HG03378 (cell line): ENCODE results near the gene MYO6.
"Not testable (repeated sequence)": the region's sequence is repeated elsewhere in the genome, so short reads cannot be mapped to it uniquely, and the experiment has no call there.

Experiments used
- ATAC-seq: cut with Tn5 transposase; IDR thresholded peaks from one replicate; pipeline ENCODE4 v1.9.1; 2021; ENCODE audit warnings: mild to moderate bottlenecking, moderate library complexity; ENCODE audit not compliant: unreplicated experiment

Gene MYO6

DNA sequence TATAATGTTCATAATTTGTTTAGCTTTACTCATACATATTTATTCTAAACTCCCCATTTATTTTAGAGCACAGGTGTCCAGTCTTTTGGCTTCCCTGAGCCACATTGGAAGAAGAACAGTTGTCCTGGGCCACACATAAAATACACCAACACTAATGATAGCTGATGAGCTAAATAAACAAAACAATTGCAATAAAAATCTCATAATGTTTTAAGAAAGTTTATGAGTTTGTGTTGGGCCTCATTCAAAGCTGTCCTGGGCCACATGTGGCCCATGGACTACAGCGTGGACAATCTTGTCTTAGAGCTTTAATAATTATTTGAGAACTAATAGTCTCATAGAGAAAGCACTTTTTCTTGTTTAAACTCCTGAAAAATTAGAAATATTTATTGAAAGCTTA lies 131.3 kb downstream of the MYO6 start:
- ATAC-seq = no peak

DNA sequence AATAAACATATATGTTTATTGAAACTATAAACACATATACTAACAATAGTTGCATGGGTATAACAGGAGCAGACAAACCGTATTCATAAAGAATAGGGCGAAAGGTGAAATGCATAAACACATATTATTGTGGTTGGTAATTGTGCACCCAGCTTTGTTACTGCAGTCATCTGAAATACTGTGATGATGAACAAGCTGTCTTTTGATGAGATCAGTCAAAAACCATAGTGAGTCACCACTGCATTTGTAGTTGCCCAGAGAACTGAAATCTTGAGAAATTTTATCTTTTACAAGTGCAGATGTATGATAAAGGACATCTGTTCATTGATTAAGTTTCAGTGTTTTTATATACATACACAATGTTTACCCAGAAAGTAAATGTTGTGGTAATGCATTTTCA lies 133.7 kb downstream of the MYO6 start:
- no peak for ATAC-seq

DNA sequence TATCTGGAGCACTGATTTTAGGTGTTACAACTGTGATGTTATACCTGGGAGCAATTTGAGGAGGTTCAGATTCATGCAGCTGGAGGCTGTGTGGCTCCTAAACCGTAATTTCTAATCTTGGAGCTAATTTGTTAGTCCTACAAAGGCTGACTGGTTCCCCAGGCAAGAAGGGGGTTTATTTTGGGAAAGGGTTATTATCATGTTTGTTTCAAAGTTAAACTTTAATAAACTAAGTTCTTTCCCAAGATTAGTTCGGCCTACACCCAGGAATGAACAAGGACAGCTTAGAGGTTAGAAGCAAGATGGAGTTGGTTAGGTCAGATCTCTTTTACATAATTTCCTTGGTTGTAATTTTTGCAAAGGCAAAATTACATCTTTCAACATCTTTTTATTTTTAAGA lies 135.8 kb downstream of the MYO6 start:
- no peak for ATAC-seq

DNA sequence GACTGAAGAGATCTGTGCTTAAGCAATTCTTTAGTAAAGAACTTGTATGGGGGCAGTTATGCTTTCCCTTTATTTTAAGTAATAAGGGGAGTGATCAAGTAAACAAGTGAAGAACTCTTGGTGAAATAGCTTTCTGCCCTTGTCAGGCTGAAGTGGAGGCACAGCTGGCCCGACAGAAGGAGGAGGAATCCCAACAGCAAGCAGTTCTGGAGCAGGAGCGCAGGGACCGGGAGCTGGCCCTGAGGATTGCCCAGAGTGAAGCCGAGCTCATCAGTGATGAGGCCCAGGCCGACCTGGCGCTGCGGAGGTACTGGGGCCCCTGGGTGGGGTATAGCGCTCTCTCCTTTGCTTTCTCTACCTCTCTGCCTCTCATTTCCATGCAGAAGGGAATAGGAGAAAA lies 143.3 kb downstream of the MYO6 start:
- ATAC-seq = no peak

DNA sequence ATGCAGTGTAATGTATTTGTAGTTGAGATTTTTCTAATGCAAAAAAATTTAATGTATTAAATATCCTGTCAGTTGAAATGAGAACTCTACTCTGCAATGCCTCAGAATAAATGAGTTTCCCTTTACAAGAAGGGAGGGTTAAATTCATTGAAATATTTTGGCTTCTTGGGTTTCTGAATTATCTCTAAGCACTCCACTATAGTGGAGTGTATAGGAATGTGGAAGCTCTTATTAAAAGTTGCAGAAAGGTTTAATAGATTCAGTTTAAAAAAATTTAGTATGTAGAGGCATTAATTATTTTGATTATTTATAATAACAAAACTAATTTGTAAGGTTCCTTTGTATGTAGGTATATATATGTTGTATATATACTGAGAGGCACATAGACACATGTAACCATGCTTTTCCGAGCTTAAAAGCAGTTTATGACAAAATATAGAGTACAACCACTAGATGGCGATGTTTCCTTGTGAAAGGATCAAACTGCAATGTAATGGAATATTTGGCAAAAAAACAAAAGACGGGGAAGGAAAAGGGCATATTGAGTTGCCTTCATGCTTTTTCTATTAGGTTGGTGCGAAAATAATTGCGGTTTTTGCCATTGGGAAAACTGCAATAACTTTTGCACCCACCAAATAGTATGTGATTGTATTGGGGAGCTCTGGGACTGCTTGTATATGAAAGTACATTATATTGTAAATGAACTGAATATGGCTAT lies 144.2 kb downstream of the MYO6 start:
- peak; percentile 85 for ATAC-seq

DNA sequence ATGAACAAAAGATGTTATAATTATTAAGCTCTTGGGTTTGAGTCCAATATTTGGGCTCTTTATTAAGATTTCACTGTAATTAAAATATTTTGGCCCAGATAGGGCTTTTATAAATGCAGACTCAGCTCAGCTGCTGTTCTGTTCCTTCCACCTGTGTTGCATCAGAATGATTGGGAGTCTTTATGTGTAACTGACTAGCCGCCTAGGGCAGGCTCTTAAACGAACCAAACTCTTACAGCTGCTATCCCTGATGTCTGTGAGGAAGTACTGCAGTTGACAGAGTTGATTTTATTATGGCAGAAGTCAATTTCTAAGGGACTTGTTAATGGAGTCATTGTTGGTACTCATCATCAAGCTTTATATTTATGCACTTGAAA lies 144.7 kb downstream of the MYO6 start:
- ATAC-seq = peak; percentile 8

DNA sequence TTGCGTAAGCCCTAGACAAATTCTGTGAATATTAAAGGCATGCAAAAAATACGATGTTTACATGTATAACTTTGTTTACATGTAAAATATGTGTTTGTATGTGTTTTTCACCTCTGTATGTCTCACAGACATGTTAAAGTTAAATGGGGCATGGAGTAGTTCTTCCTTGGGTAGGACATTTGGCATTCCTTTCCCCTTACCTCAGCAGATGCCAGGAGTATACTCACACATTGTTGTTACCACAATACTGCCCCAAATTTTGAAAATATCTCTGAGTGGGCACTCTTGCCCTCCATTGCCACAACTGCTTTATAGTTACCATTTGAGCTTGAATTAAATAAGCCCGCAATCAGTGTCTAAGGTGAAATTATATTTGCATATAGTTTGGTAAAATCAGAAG lies 147.5 kb downstream of the MYO6 start:
- ATAC-seq = no peak

DNA sequence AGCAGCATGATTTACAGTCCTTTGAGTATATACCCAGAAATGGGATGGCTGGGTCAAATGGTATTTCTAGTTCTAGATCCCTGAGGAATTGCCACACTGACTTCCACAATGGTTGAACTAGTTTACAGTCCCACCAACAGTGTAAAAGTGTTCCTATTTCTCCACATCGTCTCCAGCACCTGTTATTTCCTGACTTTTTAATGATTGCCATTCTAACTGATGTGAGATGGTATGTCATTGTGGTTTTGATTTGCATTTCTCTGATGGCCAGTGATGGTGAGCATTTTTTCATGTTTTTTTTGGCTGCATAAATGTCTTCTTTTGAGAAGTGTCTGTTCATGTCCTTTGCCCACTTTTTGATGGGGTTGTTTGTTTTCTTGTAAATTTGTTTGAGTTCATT lies 151.2 kb downstream of the MYO6 start:
- ATAC-seq = not testable (repeated sequence)

DNA sequence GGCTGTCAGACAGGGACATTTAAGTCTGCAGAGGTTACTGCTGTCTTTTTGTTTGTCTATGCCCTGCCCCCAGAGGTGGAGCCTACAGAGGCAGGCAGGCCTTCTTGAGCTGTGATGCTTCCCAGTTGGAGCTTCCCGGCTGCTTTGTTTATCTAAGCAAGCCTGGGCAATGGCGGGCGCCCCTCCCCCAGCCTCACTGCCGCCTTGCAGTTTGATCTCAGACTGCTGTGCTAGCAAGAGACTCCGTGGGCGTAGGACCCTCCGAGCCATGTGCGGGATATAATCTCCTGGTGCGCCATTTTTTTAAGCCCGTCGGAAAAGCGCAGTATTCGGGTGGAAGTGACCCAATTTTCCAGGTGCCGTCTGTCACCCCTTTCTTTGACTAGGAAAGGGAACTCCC lies 156.1 kb downstream of the MYO6 start:
- ATAC-seq = not testable (repeated sequence)

DNA sequence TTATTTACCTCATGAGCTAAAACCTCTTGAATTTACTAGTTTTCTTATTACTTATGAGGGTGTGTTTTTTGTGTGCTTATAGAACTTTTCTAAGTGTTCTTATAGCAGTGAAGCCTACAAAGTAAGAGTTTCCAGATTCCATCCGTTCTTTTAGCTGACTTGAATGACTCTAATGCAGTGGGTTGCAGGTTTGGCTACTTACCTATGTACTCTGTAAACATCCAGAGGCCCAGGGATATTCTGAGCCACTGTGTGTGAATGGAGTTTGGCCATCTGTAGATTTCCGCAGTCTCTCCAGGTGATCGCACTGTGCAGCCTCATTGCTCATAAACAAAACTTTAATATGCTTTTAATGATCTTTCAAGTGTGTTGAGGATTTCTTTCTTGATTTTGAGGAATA lies 157.8 kb downstream of the MYO6 start:
- ATAC-seq = no peak

DNA sequence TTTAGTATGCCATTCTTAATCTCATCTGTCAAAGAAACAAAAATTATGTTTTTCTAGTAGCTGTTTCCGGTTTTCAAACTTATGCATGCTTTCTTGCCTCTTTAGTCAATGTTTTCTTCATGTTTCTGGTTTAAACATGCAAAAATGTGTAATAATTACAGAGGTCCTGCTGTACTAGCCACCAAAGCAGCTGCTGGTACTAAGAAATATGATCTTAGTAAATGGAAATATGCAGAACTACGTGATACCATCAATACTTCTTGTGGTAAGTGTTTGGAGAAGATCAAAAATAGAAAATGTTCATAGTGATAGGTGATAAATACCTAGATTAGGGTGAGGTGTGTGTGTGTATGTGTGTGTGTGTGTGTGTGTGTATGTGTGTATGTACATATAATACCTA lies 158.4 kb downstream of the MYO6 start:
- ATAC-seq = no peak

DNA sequence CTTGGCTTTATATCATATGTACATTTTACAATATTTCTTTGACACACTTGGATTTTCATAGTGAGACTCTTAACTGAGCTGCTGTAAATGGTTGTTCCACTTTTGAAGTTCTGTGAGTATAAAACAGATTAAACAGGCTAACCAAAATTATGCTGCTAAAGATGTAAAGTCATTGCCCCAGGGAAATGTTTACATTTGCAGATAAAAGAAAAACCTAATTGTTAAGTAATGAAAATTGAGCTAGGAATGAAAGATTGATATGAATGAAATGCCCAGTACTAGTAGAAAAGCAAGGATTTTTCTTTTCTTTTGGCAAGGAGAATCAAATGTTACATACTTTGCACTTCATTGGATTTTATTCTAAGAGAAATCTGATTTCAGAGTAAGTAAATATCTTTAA lies 164.0 kb downstream of the MYO6 start:
- ATAC-seq = no peak

DNA sequence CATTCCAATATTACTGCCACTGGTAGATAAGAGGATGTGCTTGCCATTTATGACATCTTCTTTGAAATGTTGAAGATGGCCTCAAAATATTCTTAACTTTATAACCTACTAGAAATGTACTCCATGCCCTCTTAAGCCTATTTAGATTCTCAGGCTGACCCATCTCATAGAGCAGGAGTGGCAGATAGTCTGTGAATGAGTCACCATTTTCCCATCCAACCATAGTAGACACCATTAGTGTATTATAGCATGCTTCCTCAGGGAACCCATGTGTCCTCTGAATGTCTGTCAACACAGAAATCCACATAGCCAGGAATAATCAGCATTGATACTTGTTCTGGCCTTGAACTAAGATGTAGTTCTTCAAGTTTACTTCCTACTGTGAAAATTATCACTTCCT lies 173.2 kb downstream of the MYO6 start:
- no peak for ATAC-seq

DNA sequence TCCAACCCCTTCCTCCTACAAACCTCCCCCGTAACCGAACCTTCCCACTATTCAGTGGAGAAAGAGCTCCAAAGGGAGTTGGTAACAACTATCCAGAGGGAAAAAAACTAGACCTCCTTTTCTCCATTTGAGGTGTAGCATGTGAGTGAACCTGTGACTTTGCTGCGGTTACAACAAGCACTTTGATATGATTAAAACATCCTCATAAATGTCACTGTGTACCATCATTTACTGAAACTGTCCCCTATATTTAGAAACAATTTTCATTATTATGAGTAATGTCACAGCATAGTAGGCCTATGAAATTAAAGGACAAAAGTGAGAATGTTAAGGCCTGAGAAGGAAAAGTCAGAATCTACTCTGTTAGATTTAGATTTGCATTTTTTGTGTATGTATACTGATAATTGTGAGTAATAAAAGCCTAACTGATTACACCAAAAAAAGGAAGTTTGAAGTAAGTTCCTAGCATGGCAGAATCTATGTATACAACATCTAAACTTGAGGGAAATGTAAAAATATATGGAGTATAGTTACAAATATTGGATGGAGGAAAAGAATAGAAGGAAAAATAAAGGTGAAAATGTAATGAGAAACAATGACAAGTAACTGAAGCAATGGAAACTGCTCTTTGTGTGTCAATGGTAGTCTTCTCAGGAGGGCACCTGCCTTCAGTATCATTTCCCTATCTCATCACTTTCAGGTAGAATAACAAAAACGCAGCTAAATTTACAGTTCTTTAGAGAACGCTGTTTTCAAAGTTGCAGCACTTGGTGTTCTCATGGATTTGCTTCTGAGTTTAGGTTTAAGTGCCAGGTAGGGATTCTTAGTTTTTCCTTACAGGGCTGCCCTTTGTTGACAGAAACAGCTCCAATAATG lies 177.5 kb downstream of the MYO6 start:
- ATAC-seq = no peak

DNA sequence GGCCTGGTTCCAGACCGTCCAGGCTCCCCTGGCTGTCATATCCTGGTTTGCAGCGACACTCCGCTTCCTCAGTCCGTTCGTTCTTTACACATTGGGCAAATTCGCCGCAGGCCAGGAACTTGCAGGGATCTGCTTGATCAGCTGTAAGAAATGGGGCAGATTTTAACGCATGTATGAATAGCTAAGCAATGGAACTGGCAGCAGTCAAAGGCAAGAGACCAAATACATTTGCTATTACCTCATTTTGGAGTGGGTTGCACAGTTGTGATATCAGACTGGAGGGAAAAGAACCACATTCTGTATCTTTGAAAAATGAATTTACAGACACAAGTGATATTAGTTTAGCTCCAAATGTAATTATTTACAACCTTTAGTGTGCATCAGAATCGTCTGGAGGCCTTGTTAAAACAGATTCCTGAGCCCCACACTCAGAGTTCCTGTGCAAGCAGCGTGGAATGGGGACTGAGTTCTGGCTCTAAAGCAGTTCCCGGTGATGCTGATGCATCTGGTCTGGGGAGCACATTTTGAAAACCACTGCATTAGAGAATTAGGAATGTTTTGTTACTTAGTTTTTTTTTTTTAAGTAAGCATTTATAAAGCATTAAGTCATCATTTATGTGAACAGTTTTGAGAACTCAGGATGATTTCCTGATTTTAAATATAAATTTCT lies 182.1 kb downstream of the MYO6 start:
- ATAC-seq = no peak

DNA sequence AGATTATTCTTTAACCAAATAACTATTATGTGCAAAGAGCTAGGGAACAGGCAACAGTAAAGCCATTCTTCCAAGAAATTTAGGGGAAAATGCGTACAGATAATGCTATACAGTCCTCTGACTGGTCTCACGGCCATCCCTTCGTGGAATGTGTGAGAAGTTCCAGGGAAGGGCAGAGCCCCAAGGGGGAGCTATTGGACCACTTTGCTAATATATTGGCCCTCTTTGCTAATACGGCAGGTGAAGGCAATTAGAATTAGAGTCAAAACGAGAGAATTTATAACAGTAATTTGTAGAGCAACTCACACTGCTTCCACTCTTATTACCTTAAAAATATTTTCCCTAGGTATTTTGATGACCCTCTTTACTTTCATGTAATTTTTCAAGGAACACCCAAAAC lies 183.0 kb downstream of the MYO6 start:
- ATAC-seq = peak; percentile 45

DNA sequence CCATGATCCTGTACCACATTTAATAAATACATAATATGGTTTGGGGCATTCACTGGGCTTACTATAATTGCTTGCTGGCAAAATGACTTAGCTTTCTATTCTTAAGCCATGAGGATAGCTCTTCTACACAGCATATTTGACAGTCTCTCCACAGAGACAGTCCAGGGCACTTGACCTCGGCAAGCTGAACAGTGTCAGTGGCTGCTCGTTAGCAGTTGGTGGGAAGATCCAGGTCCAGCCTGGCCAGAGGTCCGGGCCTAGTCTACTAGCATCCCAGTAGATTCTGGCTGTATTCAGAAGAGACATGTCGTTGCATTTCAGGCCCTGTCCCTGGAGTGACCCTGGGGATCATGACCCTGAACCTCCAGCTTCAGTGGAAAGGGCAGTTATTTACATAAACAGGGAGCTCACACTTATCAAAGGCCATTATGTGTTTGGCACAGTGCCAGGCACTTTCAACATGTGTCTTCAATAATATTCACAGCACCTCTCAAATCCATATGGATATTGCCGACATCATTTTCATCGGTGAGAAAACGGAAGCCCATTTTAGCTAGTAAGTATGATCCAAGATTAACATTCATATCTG lies 184.4 kb downstream of the MYO6 start:
- no peak for ATAC-seq

DNA sequence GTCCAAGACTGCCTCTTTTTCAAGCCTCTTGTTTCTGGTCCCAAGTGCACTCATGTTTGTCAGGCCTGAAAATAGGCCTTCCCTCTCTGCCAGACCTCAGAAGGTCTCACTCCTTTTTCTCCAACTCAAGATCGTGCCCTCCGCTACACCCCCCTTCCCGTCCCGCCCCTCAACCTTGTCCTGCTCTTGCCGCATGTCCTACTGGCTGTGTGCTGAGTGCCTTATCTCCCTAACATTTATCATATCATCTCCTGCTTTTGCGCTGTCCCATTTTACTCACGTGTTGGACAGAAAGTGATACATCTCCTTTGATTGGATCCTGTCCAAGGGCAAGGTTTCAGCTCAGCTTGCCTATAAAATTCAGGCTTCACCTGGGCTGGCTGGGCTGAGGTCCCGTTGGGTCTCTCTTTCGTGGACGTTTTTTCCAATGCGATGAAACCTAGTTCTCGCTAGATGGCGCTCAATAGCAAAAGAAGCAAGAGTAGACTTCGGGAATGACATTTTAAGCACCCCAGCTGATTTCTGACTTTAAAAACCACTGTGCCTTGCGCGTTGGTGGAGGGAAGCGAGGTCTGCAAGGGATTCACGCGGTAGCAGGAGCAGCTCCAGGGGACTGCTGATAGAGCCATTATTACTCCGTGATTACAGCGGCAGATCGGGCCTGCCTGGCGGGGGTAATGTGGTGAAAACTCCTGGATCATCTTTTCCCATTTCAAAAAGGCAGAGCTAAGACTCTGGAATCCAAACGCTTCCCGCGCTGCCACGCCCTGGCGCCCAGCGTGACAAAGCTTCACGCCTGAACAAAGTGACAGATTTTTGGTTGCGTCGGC lies 185.8 kb downstream of the MYO6 start:
- ATAC-seq = peak; percentile 79

DNA sequence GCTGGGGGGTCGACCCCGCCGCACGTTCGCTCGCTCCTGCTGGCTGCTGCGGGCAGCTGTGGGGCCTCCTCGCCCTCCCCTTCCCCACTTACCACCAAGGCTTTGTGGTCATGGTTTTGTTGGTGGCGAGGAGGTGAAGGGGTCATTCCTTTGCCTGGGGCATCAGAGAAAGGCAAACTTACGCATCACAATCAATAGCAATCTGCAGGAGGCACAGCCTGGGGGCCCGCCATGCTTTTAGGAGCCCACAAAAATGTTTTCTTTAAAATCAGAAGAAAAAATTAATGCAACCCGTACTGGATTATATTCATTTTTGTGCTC lies 186.4 kb downstream of the MYO6 start:
- peak; percentile 4 for ATAC-seq

DNA sequence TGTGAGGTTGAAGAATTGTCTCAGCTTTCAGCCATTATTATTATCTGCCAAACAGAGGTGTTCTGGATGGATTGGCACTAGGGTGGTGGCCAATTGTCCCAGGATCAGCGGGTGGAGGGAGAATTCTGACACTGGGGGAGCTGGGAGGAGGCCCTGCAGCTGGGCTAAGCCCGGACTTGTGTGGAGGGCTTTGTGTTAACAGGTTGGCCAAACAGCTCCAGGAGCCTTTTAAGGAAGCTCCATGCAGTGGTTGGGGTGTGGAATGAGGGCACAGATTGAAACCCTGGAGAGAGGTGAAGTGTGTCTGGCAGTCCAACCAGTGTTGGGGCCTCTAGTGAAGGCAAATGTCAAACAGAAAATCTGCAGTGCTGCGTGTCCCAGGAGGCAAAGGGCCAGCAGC lies 187.6 kb downstream of the MYO6 start:
- no peak for ATAC-seq

DNA sequence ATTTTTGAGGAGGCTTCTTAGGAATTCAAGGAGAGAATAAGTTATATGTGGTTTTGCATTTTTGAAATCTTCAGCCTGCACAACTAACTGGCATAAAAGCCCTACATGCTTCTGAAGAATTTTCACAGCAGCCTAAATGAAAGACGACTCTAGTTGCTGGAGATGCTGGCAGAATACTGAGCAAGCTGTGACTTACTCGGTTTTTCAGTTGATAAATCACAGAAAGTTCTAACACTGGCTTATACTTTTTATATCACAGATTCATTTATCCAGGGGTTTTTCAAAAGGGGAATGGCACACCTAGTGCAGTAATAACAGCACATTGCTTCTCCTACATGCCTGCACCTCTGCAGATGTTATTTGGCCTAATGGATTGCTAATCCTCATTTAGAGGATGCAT lies 188.8 kb downstream of the MYO6 start:
- ATAC-seq = no peak
